Bronchial epithelial cell (primary cell): ENCODE results near the gene CFAP69. TPM values are rescaled to one million over a fixed set of nuclear protein-coding genes. Genes with fewer than 3 reads are reported as not detected.
"Not testable (repeated sequence)": the region's sequence is repeated elsewhere in the genome, so short reads cannot be mapped to it uniquely, and the experiment has no call there.

ENCODE experiments used
- DNase-seq: peaks from one replicate; pipeline ENCODE4 v3.0.0-alpha.2; 2010; ENCODE audit warnings: low read depth
- FAIRE-seq: peaks from 2 replicates; lab custom pipeline; 2011; peaks lifted over from hg19 to GRCh38; lab: Jason Lieb, UNC
- H3K27me3 ChIP-seq: 2 replicates; pipeline ENCODE4 v1.5.1; 2011; ENCODE audit warnings: low read length; ENCODE audit not compliant: control insufficient read depth, insufficient read depth
- H3K36me3 ChIP-seq: 2 replicates; pipeline ENCODE4 v1.5.1; 2011; ENCODE audit warnings: low read length; ENCODE audit not compliant: control insufficient read depth, insufficient read depth
- H3K4me3 ChIP-seq: 2 replicates; pipeline ENCODE4 v1.5.1; 2011; ENCODE audit warnings: mild to moderate bottlenecking, low read depth, low read length, control low read depth
- total RNA-seq: library from RNA; depleted of rRNA; stranded (reverse); fragments of >200 nt; gene quantifications from 2 replicates; pipeline ENCODE4 v1.2.1, GENCODE V29; 2014
- TF ChIP-seq, protein P1 (sequence below): IDR thresholded peaks from 2 replicates; pipeline ENCODE4 v1.5.1; 2011; ENCODE audit warnings: mild to moderate bottlenecking, moderate library complexity, low read length, control low read depth, inconsistent platforms; ENCODE audit not compliant: insufficient read depth, severe bottlenecking

Gene CFAP69
- total RNA-seq, 1 donor from 2014 or later = 0.53 TPM

DNA sequence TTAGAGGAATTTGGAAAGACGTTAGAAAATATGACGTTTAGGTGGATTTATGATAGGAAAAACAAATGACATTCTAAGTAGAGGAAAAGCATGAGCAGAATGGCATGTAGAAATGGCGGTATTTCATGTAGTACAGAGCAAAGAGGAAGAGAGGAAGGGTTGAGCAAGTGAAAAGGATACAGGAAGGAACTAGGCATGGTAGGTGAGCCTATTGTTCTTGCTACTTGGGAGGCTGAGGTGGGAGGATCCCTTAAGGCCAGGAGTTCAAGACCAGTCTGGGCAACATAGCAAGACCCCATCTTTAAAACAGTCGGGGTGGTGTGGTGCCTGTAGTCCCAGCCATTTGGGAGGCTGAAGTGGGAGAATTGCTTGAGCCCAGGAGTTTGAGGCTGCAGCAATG is 102.8 kb downstream of the CFAP69 start:
- no peak for FAIRE-seq
- DNase-seq = no peak
- TF ChIP-seq, protein P1, sequence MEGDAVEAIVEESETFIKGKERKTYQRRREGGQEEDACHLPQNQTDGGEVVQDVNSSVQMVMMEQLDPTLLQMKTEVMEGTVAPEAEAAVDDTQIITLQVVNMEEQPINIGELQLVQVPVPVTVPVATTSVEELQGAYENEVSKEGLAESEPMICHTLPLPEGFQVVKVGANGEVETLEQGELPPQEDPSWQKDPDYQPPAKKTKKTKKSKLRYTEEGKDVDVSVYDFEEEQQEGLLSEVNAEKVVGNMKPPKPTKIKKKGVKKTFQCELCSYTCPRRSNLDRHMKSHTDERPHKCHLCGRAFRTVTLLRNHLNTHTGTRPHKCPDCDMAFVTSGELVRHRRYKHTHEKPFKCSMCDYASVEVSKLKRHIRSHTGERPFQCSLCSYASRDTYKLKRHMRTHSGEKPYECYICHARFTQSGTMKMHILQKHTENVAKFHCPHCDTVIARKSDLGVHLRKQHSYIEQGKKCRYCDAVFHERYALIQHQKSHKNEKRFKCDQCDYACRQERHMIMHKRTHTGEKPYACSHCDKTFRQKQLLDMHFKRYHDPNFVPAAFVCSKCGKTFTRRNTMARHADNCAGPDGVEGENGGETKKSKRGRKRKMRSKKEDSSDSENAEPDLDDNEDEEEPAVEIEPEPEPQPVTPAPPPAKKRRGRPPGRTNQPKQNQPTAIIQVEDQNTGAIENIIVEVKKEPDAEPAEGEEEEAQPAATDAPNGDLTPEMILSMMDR = no peak
- no peaks in the 10 kb centered on the region for H3K27me3 ChIP-seq
- no peak overlapping the region for H3K4me3 ChIP-seq
- no peaks in the 10 kb centered on the region for H3K36me3 ChIP-seq

DNA sequence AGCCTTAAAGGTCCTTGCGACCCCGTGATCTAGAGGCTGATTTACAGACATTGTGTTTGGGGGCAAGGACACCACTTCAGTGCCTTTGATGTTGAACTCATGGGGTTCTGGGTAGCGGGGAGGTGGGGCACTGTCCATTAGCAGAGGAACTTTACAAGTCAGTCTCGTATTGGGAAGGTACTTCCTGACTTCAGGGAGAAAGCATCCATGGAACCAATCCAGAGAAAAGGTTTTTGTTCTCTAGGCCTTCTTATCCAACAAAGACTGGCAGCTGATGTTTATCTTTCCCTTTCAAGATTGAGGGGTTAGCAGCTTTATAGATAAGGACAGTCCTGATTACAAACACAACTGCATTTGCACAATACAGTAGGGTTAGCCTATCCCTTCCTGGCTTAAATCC is 104.3 kb downstream of the CFAP69 start:
- peaks cover 1% of the 10 kb centered on the region for H3K36me3 ChIP-seq
- DNase-seq (no peak), FAIRE-seq (no peak)
- TF ChIP-seq, protein P1 = no peak
- no peaks in the 10 kb centered on the region for H3K27me3 ChIP-seq
- no peak overlapping the region for H3K4me3 ChIP-seq

DNA sequence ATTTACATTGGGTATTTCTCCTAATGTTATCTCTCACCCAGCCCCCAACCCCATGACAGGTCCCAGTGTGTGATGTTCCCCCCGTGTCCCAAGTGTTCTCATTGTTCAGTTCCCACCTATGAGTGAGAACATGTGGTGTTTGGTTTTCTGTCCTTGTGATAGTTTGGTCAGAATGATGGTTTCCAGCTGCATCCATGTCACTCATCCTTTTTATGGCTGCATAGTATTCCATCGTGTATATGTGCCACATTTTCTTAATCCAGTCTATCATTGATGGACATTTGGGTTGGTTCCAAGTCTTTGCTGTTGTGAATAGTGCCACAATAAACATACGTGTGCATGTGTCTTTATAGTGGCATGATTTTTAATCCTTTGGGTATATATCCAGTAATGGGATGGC is 105.1 kb downstream of the CFAP69 start:
- H3K36me3 ChIP-seq, H3K27me3 ChIP-seq, H3K4me3 ChIP-seq, DNase-seq, FAIRE-seq: not testable (repeated sequence)

DNA sequence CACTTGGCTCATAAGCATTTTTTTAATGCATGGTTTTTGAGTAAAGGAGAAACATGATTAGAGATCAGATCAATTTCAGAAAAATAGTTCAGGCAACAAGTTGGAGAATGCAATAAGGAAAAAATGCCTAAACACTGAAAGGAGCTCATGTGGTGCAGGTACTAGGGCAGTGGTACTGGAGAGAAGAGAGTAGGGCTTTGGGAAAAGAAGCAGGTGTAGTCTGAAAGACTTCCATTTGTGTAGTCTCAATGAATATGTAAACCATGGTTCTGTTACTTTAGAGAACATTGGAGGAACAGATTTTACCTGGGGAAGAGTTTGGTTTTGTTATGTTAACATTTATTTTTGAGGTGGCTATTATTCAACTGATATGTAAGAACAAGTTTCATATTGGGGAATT is 107.0 kb downstream of the CFAP69 start:
- Histone ChIP-seq H3K36me3 (peaks cover 2% of the 10 kb centered on the region), H3K27me3 (no peaks in the 10 kb centered on the region), H3K4me3 (no peak overlapping the region)
- DNase-seq = no peak
- no peak for FAIRE-seq
- TF ChIP-seq, protein P1 = no peak

Other genes with a start within 250 kb of the CFAP69 start
- 10.0 and 12.7 TPM in 2 replicates for gene STEAP1, start 90.7 kb upstream of the CFAP69 start, total RNA-seq
- 3.9 and 4.5 TPM in 2 replicates for gene STEAP2, start 33.4 kb upstream of the CFAP69 start, total RNA-seq
- gene FAM237B, start 76.1 kb downstream of the CFAP69 start, total RNA-seq = not detected in 2 replicates
- 16.8 and 17.3 TPM in 2 replicates for gene GTPBP10, start 101.5 kb downstream of the CFAP69 start, total RNA-seq
- 59.5 and 89.7 TPM in 2 replicates for gene CLDN12, start 158.3 kb downstream of the CFAP69 start, total RNA-seq
- gene PTTG1IP2, start 224.5 kb downstream of the CFAP69 start, total RNA-seq = not detected in 2 replicates